ENCODE results near the gene TCFL5.
A peak's percentile ranks its signal among the peaks of the same experiment; 100 is the strongest.

TCFL5 gene

DNA sequence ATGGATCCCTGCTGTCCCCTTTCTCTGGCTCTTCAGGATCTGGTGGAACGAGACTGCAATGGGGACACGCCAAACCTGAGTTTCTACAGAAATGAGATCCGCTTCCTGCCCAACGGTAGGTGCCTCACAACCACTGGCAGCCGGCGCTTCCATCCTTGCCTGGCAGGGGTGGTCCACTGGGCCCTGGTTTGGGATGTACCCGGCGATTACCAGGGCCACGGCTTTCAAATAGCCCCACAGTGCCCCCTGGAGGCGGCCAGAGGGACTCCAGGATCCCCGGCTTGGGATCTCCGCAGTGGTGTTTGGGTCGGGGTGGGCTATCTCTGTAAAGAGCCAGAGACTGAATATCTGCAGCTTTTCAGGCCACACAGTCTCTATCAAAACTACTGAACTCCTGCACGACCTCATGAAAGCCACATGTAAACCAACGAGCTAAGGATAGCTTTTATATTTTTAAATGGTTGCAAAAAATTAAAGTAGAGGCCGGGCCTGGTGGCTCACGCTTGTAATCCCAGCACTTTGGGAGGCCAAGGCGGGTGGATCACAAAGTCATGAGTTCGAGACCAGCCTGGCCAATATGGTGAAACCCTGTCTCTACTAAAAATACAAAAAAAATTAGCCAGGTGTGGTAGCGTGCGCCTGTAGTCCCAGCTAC lies 53.3 kb downstream of the TCFL5 start:
- peak; percentile 34 for DNase-seq

DNA sequence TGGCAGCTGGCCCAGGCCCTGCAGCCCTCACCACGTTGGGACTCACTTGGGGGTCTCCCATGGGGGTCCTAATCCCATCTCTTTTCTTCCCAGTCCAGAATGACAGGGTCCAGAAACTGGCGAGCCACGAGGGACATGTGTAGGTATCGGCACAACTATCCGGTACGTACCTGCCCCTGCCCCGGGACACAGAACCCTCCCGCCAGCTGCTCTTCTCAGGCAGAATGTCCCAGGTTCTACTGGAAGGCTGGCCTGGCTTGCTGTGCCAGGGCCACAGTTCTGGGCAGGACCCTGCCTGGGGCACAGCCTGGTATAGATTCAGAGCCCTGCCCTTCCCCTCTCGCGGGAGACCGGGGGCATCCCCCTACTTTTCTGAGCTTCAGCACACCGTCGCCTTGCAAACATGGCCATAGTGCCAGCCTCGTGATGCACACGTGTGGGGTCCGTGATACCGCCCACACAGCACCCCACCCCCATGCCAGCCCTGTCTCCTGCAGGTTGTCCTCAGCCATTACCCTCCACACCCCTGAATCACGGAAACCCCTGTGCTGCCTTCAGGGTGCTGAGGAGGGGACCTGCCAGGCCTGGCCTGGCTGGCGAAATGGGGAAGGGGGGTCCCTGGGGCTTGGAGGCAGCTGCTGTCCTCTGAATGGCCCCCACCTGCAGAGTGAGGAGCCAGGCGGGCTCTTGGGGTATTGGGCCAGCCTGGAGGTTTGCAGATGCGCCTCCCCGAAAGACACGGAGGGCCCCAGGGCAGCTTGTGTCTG lies 54.0 kb downstream of the TCFL5 start:
- no peak for DNase-seq

DNA sequence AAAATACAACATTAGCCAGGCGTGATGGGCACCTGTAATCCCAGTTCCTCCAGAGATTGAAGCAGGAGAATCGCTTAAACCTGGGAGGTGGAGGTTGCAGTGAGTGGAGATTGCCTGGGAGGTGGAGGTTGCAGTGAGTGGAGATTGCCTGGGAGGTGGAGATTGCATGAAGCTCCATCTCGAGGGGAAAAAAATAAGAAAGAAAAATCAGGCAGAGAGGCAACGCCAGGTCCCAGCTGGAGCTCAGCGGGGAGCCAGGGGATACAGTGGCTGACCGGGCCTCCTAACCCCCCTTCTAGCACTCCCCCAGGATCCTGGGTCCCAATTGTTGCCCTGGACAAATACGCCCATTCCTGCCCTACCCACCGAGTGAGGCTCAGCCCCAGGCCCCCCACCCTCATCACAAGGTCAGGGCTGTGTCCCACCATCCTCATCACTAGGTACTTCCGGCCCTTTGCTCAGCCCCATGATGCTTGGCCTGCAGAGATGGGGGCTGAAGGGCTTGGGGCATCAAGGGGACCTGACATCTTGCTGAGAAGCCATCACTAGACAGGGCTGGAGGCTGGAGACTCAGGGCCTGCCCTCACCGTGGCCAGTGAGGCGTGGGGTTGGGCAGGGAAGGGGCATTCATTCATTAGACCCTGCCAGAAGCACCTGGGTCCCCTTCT lies 55.1 kb downstream of the TCFL5 start:
- DNase-seq, result no peak

DNA sequence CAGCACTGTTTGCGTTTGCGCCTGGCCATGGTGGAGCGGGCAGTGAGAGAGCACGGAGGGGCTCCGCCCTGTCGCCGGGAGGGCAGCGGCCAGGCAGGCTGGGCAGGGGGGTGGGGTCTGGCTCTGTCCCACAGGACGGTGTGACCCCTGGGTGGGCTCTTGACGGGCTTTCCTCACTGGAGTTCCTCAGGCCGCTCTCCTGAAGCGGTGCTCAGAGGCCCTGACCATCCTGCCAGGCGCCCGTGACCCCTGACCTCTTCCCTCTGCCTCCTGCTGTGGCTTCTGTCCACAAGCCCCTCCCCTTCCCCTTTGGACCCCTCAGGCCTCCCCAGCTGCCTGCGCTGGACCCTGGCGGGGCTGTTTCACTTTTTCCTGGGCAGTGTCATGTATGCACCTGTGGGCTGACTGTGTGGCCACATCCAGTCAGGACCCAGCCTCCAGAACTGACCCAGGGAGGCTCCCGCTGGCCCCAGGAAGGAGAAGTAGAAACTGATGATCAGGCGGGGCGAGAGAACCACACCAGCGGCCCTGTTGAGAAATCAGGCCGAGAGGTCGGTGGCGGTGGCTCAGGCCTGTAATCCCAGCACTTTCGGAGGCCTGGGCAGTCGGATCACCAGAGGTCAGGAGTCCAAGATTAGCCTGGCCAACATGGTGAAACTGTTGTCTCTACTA lies 55.8 kb downstream of the TCFL5 start:
- no peak for DNase-seq

DNA sequence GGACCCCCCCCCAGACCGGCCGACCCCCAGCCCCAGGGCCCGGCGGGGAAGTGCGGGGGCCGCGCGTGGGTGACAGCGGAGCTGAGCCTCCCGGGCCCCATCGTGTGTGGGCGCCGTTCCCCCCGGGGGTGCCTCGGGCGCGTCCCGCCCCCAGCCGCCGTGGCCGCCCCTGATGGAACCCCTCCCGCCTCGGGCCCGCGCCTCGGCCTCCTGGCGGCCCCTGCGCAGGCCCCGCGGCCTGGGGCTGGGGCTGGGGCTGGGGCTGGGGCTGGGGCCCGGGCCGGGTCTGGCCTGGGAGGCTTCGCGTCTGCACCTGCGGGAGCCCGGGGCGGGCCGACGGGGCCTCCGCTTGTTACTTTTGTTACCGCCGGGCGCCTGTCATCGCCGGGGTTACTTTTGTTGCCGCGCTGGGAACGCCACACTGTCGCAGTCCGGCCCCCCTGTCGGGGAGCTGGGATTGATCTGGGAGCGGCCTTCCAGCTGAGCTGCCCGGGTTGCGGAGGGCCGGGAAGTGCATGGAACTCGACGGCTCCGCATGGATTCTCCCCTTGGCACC lies 56.4 kb downstream of the TCFL5 start:
- no peak for DNase-seq

DNA sequence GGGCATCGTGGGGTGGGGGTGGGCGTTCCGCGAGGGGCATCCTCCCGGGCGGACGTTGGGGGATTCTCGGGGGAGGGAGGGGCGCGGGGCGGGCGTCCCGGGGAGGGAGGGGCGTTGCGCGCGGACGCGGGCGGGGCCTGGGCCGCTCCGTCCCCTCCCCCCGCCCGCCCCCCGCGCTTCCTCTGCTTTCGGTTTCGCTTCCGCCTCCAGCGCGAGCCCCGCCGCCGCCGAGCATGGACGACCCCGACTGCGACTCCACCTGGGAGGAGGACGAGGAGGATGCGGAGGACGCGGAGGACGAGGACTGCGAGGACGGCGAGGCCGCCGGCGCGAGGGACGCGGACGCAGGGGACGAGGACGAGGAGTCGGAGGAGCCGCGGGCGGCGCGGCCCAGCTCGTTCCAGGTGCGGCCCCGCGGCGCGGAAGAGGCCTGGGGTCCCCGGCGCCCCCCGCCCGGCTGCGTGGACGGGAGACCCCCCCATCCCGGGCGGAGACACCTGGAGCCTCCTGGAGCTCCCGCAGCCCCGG lies 56.9 kb downstream of the TCFL5 start, which contains the start of gene OGFR:
TSS of gene OGFR (plus strand) at position 209 of the 528 bp plus-strand sequence. CDS start at position 234, 25 bp downstream.
- DNase-seq, result peak; percentile 48

- no peak for DNase-seq
Measured at GRCh38 chr20:62804021-62804626, 57.5 kb downstream of the TCFL5 start.

GRCh38 chr20:62802026-62802712 lies 59.5 kb downstream of the TCFL5 start:
- DNase-seq, result no peak

GRCh38 chr20:62801284-62802010 lies 60.2 kb downstream of the TCFL5 start:
- no peak for DNase-seq

DNA sequence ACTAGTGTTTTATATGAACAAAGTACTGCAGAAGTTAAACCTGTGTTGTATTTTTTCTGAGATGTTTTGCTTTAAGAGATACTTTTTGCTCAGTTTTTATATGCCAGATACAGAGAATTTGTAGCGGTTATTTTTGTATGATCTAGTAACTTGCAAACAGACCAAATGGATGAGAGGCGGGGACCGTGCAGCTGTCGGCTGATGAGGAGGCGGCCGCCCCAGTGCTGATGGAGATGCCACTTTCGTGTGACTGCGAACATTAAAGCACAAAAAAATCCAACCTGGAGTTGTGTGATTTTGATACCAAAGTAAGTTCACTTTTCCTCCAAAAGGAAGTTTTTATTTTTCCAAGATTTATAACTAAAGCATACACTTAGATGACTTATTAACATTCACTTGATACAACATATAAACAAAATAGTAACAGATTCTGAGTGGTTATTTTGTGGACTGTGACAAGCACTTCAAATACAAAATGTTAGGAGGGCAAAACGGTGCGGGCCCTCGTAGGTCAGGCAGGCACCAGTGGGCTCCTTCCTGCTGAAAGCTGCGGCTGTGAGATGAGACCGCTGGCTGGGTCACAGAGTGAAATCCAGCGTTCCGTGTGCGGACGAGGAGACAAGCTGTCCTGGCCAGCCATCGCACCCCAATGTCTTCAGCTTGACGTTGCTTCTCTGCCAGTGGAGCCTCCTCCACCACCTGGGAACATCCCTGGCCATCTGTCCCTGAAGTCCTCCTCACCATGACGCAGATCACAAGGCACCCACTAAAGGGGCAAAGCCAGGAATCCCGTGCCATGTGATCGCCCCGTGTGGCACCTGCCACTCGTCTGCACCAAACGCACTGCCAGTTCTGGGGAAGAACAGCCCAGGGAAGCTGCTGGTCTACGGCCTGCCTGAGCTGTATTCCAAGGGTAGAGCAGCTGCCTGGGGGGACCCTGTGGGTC lies 61.0 kb downstream of the TCFL5 start:
- DNase-seq, result no peak

DNA sequence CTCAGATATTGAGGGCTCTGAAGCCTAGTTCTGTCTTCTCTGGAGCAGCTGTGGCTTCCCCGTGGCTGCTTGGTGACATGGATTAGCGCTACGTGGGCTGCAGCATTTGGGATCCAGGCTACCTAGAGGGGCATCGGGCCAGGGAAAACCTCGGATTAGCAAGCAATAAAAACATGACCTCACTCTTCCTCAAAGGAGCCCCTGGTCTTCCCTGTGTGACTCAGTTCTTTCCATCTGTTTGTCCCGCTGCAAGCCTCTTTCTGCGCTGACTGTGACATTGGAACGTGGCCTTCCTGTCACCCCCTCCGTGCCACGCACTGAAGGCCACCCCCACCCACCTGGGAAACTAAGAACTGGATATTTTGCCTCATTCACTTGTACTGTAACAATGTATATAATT lies 61.7 kb downstream of the TCFL5 start:
- no peak for DNase-seq

DNA sequence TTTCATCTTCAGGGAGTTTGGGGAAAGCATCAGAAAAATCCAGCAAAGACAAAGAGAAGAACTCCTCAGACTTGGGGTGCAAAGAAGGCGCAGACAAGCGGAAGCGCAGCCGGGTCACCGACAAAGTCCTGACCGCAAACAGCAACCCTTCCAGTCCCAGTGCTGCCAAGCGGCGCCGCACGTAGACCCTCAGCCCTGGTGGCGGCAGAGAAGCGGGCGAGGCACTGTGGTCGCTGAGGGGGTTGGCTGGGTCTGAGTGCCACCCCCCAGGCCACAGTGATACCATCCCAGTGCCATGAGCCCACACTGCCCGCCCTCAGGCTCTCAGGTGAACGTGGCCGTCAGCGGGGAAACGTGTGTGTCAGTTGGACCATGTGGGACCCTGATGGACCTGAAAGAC lies 62.2 kb downstream of the TCFL5 start:
- DNase-seq, result no peak

DNA sequence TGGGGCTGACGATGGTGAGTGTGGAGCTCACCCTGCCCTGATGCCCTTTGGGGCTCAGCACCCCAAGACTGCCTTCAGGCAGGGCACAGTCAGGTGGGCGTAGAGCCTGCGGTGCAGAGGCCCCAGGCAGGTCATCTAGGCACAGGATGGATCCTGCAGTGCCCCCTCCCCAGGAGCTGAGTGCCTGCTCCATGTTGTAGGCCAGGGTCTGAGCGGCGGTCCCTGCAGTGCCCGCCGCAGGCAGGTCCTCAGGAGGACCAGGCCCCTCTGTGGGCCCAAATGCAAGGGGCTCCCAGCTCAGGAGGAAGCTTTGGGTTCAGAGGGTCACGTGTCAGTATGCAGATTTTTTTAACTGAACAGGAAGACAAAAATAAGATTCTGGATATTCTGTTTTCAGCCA lies 62.6 kb downstream of the TCFL5 start:
- no peak for DNase-seq

DNA sequence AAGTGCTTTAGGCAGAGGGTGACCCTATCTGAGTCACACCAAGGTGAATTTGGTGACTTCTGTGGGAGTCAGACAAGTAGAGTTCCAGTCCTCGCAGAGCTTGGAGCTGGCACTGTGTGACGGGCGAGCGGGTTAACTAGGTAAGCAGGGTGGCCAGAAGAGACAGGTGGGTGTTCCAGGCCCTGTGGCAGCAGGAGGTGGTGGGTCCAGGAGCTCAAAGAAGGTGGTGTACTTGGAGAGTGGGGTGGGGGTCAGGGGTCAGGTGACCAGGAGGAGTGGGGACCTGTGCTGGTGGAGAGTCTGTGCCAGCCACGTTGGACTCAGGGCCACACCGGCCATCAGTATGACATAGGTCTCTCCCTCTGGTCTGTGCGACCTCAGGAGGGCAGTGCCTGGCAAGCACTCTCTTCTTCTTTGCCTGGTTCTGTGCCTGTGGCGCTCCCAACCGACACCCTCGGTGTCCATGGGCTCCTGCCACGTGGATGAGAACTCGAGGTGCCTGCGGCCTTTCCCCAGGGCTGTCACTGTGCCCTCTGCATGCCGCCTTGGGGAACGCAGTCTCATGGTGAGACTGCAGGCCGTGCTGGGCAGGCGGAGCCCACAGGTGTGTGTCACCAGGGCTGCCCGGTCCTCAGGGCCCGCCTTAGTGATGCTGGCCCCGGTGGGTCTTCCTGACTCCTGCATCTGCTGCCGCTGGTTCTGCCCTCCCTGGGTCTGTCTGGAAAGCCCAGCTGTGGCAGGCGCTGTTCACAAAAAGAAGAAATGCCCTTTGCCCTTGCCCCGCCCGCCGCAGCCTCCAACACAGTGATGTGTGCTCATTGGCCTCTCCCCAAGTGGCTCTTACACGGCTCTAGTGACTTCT lies 63.7 kb downstream of the TCFL5 start:
- no peak for DNase-seq

- DNase-seq, result no peak
Measured at GRCh38 chr20:62796699-62797491, 64.7 kb downstream of the TCFL5 start.

- peak; percentile 57 for DNase-seq
Measured at GRCh38 chr20:62795023-62795761, 66.4 kb downstream of the TCFL5 start.

Data from COR-L47 (cell line).